LoVo (cell line): ENCODE data around the gene OS9.
A peak's percentile ranks its signal among the peaks of the same experiment; 100 is the strongest.
"Not testable (repeated sequence)": the region's sequence is repeated elsewhere in the genome, so short reads cannot be mapped to it uniquely, and the experiment has no call there.

Source experiments
- DNase-seq: peaks from one replicate; pipeline ENCODE4 v3.0.0-alpha.2; 2016; ENCODE audit warnings: low spot score

The OS9 gene, protein sequence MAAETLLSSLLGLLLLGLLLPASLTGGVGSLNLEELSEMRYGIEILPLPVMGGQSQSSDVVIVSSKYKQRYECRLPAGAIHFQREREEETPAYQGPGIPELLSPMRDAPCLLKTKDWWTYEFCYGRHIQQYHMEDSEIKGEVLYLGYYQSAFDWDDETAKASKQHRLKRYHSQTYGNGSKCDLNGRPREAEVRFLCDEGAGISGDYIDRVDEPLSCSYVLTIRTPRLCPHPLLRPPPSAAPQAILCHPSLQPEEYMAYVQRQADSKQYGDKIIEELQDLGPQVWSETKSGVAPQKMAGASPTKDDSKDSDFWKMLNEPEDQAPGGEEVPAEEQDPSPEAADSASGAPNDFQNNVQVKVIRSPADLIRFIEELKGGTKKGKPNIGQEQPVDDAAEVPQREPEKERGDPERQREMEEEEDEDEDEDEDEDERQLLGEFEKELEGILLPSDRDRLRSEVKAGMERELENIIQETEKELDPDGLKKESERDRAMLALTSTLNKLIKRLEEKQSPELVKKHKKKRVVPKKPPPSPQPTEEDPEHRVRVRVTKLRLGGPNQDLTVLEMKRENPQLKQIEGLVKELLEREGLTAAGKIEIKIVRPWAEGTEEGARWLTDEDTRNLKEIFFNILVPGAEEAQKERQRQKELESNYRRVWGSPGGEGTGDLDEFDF

DNA sequence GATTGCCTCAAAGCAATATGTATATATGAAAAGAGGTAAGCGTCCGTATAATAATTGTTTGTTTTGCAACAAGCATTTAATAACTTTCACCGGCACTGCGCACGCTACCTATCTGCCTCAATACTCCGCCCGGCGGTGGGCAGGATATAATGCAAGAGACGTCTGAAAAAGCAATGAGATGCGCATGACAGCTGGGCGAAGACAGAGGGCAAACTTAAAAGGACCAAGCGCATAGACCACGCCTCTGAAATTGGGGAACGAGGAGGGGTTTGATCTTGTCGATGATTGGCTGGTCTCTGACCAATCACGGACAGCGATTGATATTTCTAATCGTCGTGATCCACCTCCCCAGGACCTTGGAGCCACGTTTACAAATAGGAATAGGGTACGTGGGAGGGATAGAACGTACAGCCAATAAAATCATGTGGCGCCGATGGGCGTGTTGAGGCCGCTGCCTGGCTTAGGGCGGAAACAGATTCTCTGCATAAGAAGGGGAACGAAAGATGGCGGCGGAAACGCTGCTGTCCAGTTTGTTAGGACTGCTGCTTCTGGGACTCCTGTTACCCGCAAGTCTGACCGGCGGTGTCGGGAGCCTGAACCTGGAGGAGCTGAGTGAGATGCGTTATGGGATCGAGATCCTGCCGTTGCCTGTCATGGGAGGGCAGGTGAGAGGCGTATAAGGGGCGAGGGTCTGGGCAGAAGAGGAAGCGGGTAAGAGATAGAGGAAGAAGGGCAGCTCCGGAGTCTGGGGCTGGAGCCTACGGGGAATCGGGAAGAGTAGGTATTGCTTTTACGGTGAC lies at the start of gene OS9:
OS9 (plus strand) TSS at position 474 of the 800 bp plus-strand sequence; CDS start at position 504, 30 bp downstream.
- peak; percentile 100 for DNase-seq

DNA sequence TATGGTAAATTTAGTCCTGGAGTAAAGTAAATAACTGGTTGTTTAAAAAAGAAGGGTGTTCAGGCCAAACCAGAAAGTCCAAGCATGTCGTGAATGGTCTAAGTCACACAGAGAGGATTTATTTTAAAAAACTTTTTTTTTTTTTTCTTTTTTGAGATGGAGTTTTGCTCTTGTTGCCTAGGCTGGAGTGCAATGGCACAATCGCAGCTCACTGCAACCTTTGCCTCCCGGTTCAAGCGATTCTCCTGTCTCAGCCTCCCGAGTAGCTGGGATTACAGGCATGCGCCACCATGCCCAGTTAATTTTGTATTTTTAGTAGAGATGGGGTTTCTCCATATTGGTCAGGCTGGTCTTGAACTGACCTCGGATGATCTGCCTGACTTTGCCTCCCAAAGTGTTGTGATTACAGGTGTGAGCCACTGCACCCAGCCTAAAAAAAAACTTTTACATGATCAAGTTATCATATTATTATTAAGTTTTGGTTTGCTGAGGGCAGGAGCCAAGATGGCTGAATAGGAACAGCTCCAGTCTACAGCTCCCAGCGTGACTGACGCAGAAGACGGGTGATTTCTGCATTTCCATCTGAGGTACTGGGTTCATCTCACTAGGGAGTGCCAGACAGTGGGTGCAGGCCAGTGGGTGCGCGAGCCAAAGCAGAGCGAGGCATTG lies 47.8 kb upstream of the OS9 start:
- not testable (repeated sequence) for DNase-seq

DNA sequence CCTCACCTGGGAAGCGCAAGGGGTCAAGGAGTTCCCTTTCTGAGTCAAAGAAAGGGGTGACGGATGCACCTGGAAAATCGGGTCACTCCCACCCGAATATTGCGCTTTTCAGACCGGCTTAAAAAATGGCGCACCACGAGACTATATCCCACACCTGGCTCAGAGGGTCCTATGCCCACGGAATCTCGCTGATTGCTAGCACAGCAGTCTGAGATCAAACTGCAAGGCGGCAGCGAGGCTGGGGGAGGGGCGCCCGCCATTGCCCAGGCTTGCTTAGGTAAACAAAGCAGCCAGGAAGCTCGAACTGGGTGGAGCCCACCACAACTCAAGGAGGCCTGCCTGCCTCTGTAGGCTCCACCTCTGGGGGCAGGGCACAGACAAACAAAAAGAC lies 47.3 kb upstream of the OS9 start:
- DNase-seq = not testable (repeated sequence)

DNA sequence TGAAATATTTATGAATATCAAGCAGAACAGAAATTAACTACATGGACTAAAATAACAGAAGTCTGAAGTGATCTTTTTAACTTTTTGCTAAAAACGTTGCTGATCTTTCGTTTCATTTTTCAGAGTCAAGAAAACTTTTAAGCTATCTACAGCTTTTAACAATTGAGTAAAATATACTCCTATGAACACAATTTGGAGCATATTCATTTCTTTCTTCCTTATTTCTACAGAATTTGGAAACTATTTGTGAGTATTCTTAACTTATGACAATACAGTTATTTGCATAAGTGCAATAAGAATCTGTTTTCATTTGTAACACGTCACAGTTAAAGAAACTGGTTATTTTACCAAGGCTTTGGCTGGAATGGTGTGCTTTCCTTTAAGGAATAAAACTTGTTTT lies 39.9 kb upstream of the OS9 start:
- DNase-seq = no peak

DNA sequence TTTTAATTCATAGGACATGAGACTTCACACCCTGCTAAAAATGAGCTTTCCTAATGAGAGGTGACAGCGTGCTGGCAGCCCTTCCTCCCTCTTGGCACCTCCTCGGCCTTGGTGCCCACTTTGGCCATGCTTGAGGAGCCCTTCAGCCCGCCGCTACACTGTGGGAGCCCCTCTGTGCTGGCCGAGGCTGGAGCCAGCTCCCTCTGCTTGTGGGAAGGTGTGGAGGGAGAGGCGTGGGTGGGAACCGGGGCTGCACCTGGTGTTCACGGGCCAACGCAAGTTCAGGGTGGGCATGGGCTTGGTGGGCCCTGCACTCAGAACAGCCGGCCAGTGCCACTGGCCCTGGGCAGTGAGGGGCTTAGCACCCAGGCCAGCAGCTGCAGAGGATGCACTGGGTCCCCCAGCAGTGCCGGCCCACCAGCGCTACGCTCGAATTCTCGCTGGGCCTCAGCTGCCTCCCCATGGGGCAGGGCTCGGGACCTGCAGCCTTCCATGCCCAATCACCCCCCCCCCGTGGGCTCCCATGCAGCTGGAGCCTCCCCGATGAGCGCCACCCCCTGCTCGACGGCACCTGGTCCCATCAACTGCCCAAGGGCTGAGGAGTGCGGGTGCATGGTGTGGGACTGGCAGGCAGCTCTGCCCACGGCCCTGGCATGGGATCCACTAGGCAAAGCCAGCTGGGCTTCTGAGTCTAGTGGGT lies 38.2 kb upstream of the OS9 start:
- DNase-seq = no peak

DNA sequence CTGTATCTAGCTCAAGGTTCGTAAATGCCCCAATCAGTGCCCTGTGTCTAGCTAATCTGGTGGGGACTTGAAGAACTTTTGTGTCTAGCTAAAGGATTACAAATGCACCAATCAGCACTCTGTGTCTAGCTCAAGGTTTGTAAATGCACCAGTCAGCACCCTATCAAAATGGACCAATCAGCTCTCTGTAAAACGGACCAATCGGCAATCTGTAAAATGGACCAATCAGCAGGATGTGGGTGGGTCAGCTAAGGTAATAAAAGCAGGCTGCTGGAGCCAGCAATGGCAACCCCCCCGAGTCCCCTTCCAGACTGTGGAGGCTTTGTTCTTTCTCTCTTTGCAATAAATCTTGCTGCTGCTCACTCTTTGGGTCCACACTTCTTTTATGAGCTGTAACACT lies 37.5 kb upstream of the OS9 start:
- DNase-seq = not testable (repeated sequence)

DNA sequence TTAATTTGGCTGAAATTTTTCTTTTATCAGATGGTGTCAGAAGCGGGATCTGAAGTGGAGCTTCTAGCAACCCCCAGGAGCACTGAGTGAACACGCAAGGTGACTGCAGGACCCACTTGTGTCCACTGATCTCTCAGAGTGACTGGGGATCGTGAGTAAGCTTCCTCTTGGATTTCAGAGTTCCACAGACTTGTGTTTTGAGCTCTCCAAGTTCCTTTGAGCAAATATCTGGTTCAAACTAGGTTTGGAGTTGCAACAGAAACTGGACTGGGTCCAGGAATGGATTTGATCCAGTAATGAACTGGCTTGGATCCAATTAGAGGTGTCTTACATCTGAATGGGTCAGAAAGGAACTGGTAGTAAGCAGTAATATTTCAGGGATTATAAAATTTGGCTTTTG lies 36.2 kb upstream of the OS9 start:
- no peak for DNase-seq

DNA sequence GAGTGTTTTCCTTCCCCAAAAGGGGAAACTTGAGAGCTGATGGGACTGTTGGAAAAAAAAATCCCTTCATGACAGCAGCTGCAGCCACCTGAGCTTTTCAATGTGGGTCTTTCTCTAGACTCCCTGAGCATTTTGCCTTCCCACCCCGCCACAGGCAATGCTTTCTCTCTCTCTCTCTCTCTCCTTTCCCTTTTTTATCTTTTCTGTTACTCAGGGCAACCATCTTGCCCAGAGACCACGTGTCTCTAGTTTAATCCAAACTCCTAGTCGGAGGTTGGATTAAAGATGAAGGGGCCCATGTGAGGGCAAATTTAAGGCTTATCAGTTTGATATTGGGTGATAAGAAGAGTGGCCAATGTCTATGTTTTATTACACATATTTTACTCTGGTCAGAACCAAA lies 35.0 kb upstream of the OS9 start:
- DNase-seq = no peak

DNA sequence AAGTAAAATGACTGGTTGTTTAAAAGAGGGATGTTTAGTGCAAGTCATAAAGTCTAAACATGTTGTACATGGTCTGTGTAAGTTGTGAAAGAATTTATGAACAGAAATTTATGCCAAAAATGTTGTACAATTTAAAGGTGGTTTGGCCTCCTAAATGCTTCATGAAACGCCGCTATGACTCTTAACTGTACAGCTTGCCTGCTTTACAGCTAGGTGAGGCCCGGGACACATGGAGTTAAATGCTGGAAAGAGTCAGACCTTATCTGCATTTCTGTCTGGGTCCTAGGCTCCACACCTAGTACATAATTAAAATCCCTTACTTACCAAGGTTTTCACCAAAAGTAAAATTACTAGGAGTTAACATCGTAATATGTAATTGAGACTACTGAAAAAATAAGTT lies 32.6 kb upstream of the OS9 start:
- no peak for DNase-seq

DNA sequence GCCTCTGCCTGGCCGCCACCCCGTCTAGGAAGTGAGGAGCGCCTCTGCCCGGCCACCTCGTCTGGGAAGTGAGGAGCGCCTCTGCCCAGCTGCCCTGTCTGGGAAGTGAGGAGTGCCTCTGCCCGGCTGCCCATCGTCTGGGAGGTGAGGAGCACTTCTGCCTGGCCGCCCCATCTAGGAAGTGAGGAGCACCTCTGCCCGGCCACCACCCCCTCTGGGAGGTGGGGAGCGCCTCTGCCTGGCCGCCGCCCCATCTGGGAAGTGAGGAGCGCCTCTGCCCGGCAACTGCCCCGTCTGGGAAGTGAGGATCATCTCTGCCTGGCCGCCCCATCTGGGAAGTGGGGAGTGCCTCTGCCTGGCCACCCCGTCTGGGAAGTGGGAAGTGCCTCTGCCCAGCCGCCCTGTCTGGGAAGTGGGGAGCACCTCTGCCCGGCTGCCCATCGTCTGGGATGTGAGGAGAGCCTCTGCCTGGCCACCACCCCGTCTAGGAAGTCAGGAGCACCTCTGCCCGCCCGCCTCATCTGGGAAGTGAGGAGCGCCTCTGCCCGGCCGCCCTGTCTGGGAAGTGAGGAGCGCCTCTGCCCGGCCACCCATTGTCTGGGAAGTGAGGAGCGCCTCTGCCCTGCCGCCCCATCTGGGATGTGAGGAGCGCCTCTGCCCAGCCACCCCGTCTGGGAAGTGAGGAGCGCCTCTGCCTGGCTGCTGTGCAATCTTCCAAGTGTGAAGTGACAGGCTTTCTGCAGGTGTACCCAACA lies 28.7 kb upstream of the OS9 start:
- not testable (repeated sequence) for DNase-seq

DNA sequence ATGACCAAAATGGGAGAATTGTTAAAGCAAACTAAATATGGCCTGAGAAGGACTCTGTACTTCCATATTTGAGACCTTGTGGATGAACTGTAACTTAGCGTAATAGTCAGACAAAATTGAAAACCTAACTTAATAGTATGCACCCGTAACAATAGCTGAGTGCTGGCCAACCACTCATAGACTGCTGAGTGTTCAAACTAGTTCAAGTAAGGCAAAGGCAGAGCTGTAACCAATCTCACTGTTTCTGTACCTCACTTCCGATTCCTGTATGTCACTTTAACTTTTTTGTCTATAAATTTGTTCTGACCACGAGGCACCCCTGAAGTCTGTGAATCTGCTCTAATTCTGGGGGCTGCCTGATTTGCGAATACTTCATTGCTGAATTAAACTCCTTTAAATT lies 27.0 kb upstream of the OS9 start:
- DNase-seq = no peak

DNA sequence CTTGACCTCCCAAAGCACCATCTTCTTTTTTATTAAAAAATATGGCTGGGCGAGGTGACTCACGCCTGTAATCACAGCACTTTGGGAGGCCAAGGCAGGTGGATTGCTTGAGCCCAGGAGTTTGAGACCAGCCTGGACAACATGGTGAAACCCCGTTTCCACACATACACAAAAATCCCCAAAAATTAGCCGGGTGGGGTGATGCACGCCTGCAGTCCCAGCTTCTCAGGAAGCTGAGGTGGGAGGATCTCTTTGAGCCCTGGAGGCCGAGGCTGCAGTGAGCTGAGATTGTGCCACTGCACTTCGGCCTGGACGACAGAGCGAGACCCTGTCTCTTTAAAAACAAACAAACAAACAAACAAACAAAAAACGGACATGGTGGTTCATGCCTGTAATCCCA lies 24.2 kb upstream of the OS9 start:
- DNase-seq = not testable (repeated sequence)

DNA sequence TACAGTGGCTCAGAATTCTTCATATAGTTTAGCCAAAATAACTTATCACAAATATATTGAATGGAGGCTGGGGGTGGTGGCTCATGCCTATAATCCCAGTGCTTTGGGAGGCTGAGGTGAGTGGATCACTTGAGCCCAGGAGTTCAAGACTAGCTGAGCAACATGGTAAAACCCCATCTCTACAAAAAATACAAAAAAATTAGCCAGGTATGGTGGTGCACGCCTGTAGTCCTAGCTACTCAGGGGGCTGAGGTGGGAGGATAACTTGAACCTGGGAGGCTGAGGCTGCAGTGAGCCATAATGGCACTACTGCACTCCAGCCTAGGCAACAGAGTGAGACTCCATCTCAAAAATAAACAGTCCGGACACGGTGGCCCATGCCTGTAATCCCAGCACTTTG lies 22.1 kb upstream of the OS9 start:
- not testable (repeated sequence) for DNase-seq

DNA sequence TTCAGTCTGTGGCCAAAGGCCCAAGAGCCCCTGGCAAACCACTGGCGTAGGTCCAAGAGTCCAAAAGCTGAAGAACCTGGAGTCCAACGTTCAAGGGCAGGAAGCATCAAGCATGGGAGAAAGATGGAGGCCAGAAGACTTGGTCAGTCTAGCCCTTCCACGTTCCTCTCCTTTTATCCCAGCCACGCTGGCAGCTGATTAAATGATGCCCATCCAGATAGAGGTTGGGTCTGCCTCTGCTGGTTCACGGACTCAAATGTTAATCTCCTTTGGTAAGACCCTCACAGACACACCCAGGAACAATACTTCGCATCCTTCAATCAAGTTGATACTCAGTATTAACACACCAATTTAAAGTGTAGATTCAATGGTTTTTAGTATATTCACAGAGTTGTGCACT lies 21.1 kb upstream of the OS9 start:
- no peak for DNase-seq

DNA sequence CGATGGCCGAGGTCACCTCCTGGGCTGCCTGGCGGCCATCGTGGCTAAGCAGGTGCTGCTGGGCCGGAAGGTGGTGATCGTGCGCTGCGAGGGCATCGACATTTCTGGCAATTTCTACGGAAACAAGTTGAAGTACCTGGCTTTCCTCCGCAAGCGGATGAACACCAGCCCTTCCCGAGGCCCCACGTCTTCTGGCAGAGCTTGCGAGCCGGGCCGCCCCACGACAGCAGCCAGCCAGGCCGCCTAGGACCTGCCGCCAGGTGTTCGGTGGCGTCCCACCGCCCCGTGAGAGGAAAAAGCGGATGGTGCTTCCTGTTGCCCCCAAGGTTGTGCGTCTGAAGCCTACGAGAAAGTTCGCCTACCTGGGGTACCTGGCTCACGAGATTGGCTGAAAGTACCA lies 19.2 kb upstream of the OS9 start:
- no peak for DNase-seq

DNA sequence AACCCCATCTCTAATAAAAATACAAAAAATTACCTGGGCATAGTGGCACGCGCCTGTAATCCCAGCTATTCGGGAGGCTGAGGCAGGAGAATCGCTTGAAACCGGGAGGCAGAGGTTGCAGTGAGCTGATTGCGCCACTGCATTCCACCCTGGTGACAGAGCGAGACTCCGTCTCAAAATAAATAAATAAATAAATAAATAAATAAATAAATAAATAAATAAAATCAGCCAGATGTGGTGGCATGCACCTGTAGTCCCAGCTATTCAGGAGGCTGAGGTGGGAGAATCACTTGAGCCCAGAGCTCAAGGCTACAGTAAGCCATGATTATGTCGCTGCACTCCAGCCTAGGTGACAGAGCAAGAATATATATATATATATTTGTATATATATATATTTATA lies 16.0 kb upstream of the OS9 start:
- not testable (repeated sequence) for DNase-seq

DNA sequence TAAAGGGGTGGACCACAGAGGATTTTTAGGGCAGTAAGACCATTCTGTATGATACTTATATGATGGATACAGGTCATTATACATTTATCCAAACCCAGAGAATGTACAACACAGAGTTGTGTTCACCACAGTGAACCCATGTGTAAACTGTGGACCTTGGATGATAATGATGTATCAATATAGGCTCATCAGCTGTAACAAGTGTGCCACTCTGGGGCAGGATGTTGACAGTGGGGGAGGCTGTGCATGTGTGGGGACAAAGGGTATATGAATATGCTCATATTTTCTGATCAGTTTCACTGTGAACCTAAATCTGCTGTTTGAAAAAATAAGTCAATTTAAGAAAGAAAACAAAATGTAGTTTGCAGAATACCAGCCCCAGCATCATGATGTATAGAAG lies 14.2 kb upstream of the OS9 start:
- no peak for DNase-seq

DNA sequence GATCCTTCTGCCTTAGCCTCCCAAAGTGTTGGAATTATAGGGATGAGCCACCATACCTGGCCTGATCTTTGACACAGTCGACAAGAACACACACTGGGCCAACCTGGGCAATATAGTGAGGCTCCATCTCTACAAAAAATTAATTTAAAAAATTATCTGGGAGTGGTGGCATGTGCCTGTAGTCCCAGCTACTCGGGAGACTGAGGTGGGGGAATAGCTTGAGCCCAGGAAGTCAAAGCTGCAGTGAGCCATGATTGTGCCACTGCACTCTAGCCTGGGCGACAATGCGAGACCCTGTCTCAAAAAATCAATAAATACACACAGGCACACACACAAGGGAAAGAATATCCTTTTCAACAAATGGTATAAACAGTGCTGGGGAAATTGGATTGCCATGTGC lies 6.1 kb upstream of the OS9 start:
- no peak for DNase-seq

DNA sequence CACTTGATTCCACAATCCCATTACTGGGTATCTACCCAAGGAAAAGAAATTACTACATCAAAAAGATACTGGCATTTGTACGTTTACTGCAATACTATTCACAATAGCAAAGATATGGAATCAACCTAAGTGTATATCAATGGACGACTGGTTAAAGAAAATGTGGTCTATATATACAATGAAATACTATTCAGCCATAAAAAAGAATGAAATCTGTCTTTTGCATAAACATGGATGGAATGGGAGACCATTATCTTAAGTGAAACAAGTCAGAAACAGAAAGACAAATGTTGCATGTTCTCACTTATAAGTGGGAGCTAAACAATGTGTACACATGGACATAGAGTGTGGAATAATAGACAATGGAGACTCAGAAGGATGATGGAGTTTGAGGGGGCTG lies 5.0 kb upstream of the OS9 start:
- no peak for DNase-seq

DNA sequence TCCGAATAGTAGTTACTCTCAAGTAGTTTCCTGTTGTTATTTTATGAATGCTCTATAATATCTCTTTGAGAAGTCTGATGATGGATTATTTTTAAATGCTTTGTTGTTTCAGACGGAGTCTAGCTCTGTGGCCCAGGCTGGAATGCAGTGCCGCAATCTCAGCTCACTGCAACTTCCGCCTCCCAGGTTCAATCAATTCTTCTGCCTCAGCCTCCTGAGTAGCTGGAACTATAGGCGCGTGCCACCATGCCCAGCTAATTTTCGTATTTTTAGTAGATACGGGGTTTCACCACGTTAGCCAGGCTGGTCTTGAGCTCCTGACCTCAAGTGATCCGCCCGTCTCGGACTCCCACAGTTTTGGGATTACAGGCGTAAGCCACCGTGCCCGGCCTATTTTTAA lies 1.4 kb upstream of the OS9 start:
- no peak for DNase-seq

DNA sequence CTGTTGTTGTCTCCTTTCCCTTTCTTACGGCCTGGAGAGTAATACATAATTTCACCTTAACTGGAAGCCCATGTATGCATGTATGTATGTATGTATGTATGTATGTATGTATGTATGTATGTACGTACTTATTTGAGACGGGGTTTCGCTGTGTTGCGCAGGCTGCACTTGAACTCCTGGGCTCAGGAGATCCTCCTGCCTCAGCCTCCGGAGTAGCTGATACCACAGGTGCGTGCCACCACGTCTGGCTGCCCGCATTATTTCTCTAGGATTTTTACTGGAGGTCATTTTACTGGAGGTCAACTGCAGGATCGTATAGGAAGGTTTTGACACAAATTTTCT lies 644 bp upstream of the OS9 start:
- DNase-seq = no peak
